ENCODE data around the gene GLYATL1. TPM values are rescaled to one million over a fixed set of nuclear protein-coding genes. Genes with fewer than 3 reads are reported as not detected.

GLYATL1 gene
- total and polyA plus RNA-seq, 5 donors from 2014 or later = not detected

DNA sequence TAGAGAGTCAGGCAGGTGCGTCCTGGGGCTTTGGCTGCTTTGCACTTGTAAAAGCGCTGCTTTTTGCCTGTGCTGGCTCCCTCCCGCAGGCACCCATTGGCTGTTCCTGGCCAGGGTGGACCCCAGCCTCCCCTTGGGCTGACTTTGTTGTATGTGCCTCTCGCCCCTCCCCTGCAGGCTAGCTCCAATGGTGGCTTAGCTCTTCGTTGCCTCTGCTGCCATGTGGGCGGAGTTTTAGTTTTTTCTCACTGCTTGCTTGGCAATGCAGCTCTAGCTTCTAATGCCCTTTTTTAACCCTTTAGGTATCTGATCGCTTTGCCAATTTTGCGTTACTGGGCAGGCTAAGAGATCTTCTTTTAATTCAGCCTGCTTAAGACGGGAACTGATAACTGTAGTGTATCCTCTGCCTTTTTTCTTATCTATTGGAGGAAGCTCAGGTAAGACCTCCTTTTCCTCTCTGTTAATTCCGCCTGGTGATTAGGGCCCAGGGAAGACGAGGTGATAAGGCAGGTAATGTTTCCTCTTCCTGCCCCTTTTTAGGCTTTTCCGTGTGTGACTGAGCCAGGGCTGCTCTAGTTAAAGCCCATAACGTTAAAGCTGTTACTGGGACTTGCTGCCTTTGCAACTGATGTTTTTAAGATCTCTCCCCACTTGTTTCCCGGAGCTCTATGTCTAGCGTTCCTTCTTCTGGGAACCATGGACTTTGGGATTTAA lies 11.7 kb upstream of the GLYATL1 start:
- Mint-ChIP-seq H3K9me3 (no peaks in the 10 kb centered on the region), H3K27me3 (peaks cover 30% of the 10 kb centered on the region), H3K27ac (peak overlapping the region in 1 of 3 donors; percentile 22), H3K4me1 (peaks cover 0 to 21% (median 4%) of the 10 kb centered on the region in 4 donors), H3K36me3 (no peaks in the 10 kb centered on the region), H3K4me3 (peak overlapping the region in 3 of 4 donors; percentile 47 to 55 (median 52))
- peak; percentile 1 to 8 (median 7) for DNase-seq
- H3K9me3 ChIP-seq (ENCODE audit: control insufficient read depth in 2 of 2, low read length in 2 of 2) = no peaks in the 10 kb centered on the region
- ATAC-seq (ENCODE audit: low read depth in 2 of 2) = no peak
- H3K36me3 ChIP-seq (ENCODE audit: control insufficient read depth, insufficient read depth, low read length) = no peaks in the 10 kb centered on the region
- H3K27ac ChIP-seq (ENCODE audit: insufficient read depth, low read length, poor library complexity, severe bottlenecking) = no peak overlapping the region
- H3K4me3 ChIP-seq (ENCODE audit: low read depth, low read length) = no peak overlapping the region
- H3K27me3 ChIP-seq (ENCODE audit: control insufficient read depth, insufficient read depth, low read length) = peaks cover 9% of the 10 kb centered on the region
- H3K4me1 ChIP-seq (ENCODE audit: control insufficient read depth, insufficient read depth, low read length, poor library complexity, severe bottlenecking) = no peaks in the 10 kb centered on the region

DNA sequence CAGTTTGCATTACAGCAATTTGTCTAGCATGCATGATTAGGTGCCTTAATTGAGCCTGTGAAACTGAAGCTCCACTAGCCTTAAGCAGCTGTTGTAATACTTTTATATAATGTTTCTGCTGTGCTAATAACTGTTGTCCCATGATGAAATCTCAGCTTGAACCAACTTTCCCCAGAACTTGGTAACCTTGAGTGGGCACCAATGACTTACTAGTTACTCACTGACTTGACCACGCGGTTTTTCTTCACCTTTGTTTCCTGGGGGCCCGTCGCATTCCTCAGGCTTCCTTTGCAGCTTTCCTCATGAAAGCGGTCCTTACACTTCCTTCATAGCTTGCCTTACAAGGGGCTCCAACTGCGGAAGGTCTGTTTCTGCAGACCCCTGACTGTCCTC lies 11.2 kb upstream of the GLYATL1 start:
- Histone ChIP-seq H3K27ac (ENCODE audit: insufficient read depth, low read length, poor library complexity, severe bottlenecking) (no peak overlapping the region), H3K4me3 (ENCODE audit: low read depth, low read length) (no peak overlapping the region), H3K4me1 (ENCODE audit: control insufficient read depth, insufficient read depth, low read length, poor library complexity, severe bottlenecking) (no peaks in the 10 kb centered on the region), H3K36me3 (ENCODE audit: control insufficient read depth, insufficient read depth, low read length) (no peaks in the 10 kb centered on the region), H3K27me3 (ENCODE audit: control insufficient read depth, insufficient read depth, low read length) (peaks cover 9% of the 10 kb centered on the region), H3K9me3 (ENCODE audit: control insufficient read depth in 2 of 2, low read length in 2 of 2) (no peaks in the 10 kb centered on the region)
- Mint-ChIP-seq H3K4me1 (peaks cover 0 to 15% (median 3%) of the 10 kb centered on the region in 4 donors), H3K4me3 (peak overlapping the region in 2 of 4 donors; percentile 47 to 52), H3K9me3 (no peaks in the 10 kb centered on the region), H3K36me3 (no peaks in the 10 kb centered on the region), H3K27ac (peak overlapping the region in 1 of 3 donors; percentile 22), H3K27me3 (peaks cover 35% of the 10 kb centered on the region)
- DNase-seq (no peak), ATAC-seq (ENCODE audit: low read depth in 2 of 2) (no peak)

DNA sequence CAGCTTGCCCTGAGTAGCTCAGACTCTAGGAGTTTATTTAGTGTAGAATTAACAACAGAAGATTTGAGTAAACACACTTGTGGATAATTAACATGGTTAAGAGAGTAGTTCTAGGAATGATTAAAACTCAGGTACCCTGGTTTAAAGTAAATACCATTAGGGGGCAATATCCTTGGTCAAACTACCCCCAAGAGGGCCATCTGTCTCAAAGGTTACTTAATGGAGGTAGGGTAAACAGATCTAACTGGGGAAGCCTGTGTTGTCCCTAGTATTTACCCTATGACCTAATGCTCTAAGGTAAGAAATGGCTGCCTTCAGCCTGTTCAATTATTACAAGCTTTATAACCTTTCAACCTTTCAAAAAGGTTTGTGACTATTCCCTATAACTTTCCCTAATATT lies 10.6 kb upstream of the GLYATL1 start:
- Mint-ChIP-seq H3K4me1 (peaks cover 0 to 10% (median 2%) of the 10 kb centered on the region in 4 donors), H3K4me3 (no peak overlapping the region), H3K9me3 (no peaks in the 10 kb centered on the region), H3K36me3 (no peaks in the 10 kb centered on the region), H3K27me3 (peaks cover 30% of the 10 kb centered on the region), H3K27ac (no peak overlapping the region)
- Histone ChIP-seq H3K27ac (ENCODE audit: insufficient read depth, low read length, poor library complexity, severe bottlenecking) (no peak overlapping the region), H3K9me3 (ENCODE audit: control insufficient read depth in 2 of 2, low read length in 2 of 2) (no peaks in the 10 kb centered on the region), H3K4me3 (ENCODE audit: low read depth, low read length) (no peak overlapping the region), H3K36me3 (ENCODE audit: control insufficient read depth, insufficient read depth, low read length) (no peaks in the 10 kb centered on the region), H3K27me3 (ENCODE audit: control insufficient read depth, insufficient read depth, low read length) (peaks cover 9% of the 10 kb centered on the region), H3K4me1 (ENCODE audit: control insufficient read depth, insufficient read depth, low read length, poor library complexity, severe bottlenecking) (no peaks in the 10 kb centered on the region)
- DNase-seq (no peak), ATAC-seq (ENCODE audit: low read depth in 2 of 2) (no peak)

DNA sequence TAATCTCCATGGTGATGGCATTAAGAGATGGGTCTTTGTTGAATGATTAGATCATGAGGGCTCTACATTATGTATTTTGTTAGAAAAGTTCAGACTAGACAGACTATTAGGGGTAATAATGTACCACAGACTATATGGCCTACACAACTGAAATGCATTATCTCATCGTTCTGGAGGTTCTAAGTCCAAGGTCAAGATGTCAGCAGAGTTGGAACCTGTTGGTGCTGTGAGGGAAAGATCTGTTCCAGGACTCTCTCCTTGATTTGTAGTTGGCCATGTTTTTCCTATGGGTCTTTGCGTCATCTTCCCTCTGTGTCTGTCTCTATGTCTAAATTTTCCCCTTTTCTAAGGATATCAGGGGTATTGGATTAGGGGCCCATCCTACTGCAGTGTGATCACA lies 8.4 kb upstream of the GLYATL1 start:
- Mint-ChIP-seq H3K36me3 (no peaks in the 10 kb centered on the region), H3K27ac (no peak overlapping the region), H3K27me3 (peaks cover 29% of the 10 kb centered on the region), H3K9me3 (no peaks in the 10 kb centered on the region), H3K4me3 (no peak overlapping the region), H3K4me1 (peaks cover 0 to 10% (median under 1%) of the 10 kb centered on the region in 4 donors)
- Histone ChIP-seq H3K27me3 (ENCODE audit: control insufficient read depth, insufficient read depth, low read length) (peaks cover 9% of the 10 kb centered on the region), H3K4me3 (ENCODE audit: low read depth, low read length) (no peak overlapping the region), H3K36me3 (ENCODE audit: control insufficient read depth, insufficient read depth, low read length) (no peaks in the 10 kb centered on the region), H3K4me1 (ENCODE audit: control insufficient read depth, insufficient read depth, low read length, poor library complexity, severe bottlenecking) (no peaks in the 10 kb centered on the region), H3K27ac (ENCODE audit: insufficient read depth, low read length, poor library complexity, severe bottlenecking) (no peak overlapping the region), H3K9me3 (ENCODE audit: control insufficient read depth in 2 of 2, low read length in 2 of 2) (no peaks in the 10 kb centered on the region)
- DNase-seq (no peak), ATAC-seq (ENCODE audit: low read depth in 2 of 2) (no peak)

DNA sequence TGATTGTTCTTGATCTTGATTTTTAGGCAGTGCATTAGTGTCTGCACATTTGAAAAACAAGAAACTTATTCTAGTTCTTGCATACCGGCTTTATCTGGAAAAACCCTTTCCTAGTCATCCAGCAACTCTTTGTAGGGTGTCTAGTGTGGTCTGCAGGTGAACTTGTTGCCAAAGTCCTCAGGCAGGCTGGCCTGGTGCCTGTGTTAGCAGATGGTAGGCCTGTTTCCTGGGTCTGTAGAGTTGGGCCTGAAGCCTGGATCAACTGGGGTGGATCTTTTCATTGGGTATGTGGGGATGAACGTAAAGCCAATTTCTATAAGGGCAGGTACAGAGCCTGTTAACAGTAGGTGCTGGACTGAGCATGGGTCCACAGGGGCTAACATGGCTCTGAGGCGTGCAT lies 5.6 kb upstream of the GLYATL1 start:
- H3K27me3 Mint-ChIP-seq = peaks cover 18% of the 10 kb centered on the region
- H3K4me3 Mint-ChIP-seq = no peak overlapping the region
- no peaks in the 10 kb centered on the region for H3K4me1 ChIP-seq (ENCODE audit: control insufficient read depth, insufficient read depth, low read length, poor library complexity, severe bottlenecking)
- H3K9me3 ChIP-seq (ENCODE audit: control insufficient read depth in 2 of 2, low read length in 2 of 2) = no peaks in the 10 kb centered on the region
- H3K4me1 Mint-ChIP-seq = no peaks in the 10 kb centered on the region
- no peaks in the 10 kb centered on the region for H3K36me3 ChIP-seq (ENCODE audit: control insufficient read depth, insufficient read depth, low read length)
- H3K4me3 ChIP-seq (ENCODE audit: low read depth, low read length) = no peak overlapping the region
- no peak overlapping the region for H3K27ac Mint-ChIP-seq
- no peak overlapping the region for H3K27ac ChIP-seq (ENCODE audit: insufficient read depth, low read length, poor library complexity, severe bottlenecking)
- DNase-seq = no peak
- H3K27me3 ChIP-seq (ENCODE audit: control insufficient read depth, insufficient read depth, low read length) = peaks cover 3% of the 10 kb centered on the region
- ATAC-seq (ENCODE audit: low read depth in 2 of 2) = no peak
- H3K36me3 Mint-ChIP-seq = no peaks in the 10 kb centered on the region
- no peaks in the 10 kb centered on the region for H3K9me3 Mint-ChIP-seq

DNA sequence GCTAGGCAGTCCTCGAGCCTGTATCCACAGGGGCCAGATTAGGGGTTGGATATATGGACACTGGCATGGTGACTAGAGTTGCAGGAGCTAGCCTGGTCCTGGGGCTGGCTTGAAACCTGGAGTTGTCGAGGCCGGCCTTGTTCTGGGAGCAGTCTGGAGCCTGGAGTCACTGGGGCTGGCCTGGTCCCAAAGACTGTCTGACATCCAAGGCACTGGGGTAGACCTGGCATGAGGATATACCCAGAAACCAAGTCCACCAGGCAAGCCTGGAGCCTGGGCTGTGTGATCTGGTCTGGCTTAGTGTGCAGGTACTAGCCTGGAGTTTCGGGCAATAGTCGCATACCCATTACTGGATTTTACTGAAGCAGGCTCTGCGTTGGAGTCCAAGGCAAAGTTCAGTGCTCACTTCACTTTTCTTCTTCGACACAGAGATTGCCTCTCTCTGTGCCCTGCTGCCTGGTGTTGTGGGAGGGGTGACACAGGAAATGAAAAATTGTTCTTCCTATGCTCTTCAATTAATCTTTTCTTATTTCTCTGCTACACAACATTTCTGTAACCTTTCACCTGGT lies 4.3 kb upstream of the GLYATL1 start:
- Mint-ChIP-seq H3K4me3 (no peak overlapping the region), H3K27ac (no peak overlapping the region), H3K4me1 (no peaks in the 10 kb centered on the region), H3K36me3 (no peaks in the 10 kb centered on the region), H3K27me3 (peaks cover 18% of the 10 kb centered on the region), H3K9me3 (no peaks in the 10 kb centered on the region)
- no peaks in the 10 kb centered on the region for H3K9me3 ChIP-seq (ENCODE audit: control insufficient read depth in 2 of 2, low read length in 2 of 2)
- peaks cover 3% of the 10 kb centered on the region for H3K27me3 ChIP-seq (ENCODE audit: control insufficient read depth, insufficient read depth, low read length)
- H3K27ac ChIP-seq (ENCODE audit: insufficient read depth, low read length, poor library complexity, severe bottlenecking) = no peak overlapping the region
- no peaks in the 10 kb centered on the region for H3K36me3 ChIP-seq (ENCODE audit: control insufficient read depth, insufficient read depth, low read length)
- DNase-seq (no peak), ATAC-seq (ENCODE audit: low read depth in 2 of 2) (peak in 1 of 2 donors; percentile 8)
- H3K4me1 ChIP-seq (ENCODE audit: control insufficient read depth, insufficient read depth, low read length, poor library complexity, severe bottlenecking) = no peaks in the 10 kb centered on the region
- no peak overlapping the region for H3K4me3 ChIP-seq (ENCODE audit: low read depth, low read length)

DNA sequence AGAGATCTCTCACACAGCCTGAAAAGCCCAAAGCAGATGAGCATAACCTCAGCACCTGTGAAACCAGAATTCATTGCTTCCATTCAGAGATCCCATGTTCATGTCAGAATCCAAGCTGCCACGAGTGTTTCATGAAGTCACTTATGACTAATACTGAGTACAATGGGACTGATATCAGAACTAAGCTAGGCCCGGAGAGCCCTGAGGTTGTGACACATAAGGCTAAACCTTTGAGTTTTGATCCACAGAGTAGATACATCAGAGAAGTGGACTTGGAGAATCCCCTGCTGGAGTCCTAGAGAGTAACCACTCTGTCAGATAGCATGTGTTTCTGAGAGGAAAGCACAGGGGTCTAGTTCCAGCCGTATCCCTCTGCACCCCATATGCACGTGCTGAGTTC lies 890 bp upstream of the GLYATL1 start:
- H3K9me3 ChIP-seq (ENCODE audit: control insufficient read depth in 2 of 2, low read length in 2 of 2) = no peaks in the 10 kb centered on the region
- ATAC-seq (ENCODE audit: low read depth in 2 of 2) = no peak
- no peaks in the 10 kb centered on the region for H3K36me3 Mint-ChIP-seq
- H3K27me3 Mint-ChIP-seq = peaks cover 10% of the 10 kb centered on the region
- no peak overlapping the region for H3K4me3 ChIP-seq (ENCODE audit: low read depth, low read length)
- no peaks in the 10 kb centered on the region for H3K9me3 Mint-ChIP-seq
- H3K4me1 Mint-ChIP-seq = no peaks in the 10 kb centered on the region
- H3K4me1 ChIP-seq (ENCODE audit: control insufficient read depth, insufficient read depth, low read length, poor library complexity, severe bottlenecking) = no peaks in the 10 kb centered on the region
- H3K27me3 ChIP-seq (ENCODE audit: control insufficient read depth, insufficient read depth, low read length) = no peaks in the 10 kb centered on the region
- H3K4me3 Mint-ChIP-seq = no peak overlapping the region
- no peak for DNase-seq
- H3K27ac Mint-ChIP-seq = no peak overlapping the region
- H3K27ac ChIP-seq (ENCODE audit: insufficient read depth, low read length, poor library complexity, severe bottlenecking) = no peak overlapping the region
- H3K36me3 ChIP-seq (ENCODE audit: control insufficient read depth, insufficient read depth, low read length) = no peaks in the 10 kb centered on the region

DNA sequence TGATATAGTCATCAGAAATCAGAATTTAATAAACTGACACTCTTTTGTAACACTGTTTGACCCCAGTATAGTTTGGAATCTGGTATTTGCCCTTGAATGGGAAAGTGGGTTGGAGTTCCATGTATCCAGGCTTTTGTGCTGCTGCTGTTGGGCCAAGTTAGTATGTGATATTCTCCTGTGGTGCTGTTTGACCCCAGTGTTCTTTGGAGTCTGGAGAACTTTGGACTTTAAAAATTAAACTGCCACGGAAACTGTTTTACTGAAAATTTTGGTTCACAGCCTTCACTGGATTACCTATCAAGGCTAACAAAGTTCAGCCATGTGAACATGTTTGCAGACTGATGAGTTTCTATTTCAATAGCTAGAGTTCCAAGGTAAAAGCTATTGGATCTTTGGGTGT lies 740 bp downstream of the GLYATL1 start:
- Mint-ChIP-seq H3K27ac (no peak overlapping the region), H3K4me3 (no peak overlapping the region), H3K27me3 (peaks cover 11% of the 10 kb centered on the region), H3K36me3 (no peaks in the 10 kb centered on the region), H3K4me1 (no peaks in the 10 kb centered on the region), H3K9me3 (no peaks in the 10 kb centered on the region)
- Histone ChIP-seq H3K4me3 (ENCODE audit: low read depth, low read length) (no peak overlapping the region), H3K36me3 (ENCODE audit: control insufficient read depth, insufficient read depth, low read length) (no peaks in the 10 kb centered on the region), H3K9me3 (ENCODE audit: control insufficient read depth in 2 of 2, low read length in 2 of 2) (no peaks in the 10 kb centered on the region), H3K27ac (ENCODE audit: insufficient read depth, low read length, poor library complexity, severe bottlenecking) (no peak overlapping the region), H3K4me1 (ENCODE audit: control insufficient read depth, insufficient read depth, low read length, poor library complexity, severe bottlenecking) (no peaks in the 10 kb centered on the region), H3K27me3 (ENCODE audit: control insufficient read depth, insufficient read depth, low read length) (no peaks in the 10 kb centered on the region)
- ATAC-seq (ENCODE audit: low read depth in 2 of 2) (no peak), DNase-seq (no peak)

Measured in CD4-positive, CD25-positive, alpha-beta regulatory T cell (primary cell).